Activated T-helper 17 cell treated with anti-CD3 and anti-CD28 coated beads, Interleukin-2, amount 50 U/mL, for 72 hours (primary cell): Measurements from ENCODE around the gene ITGA6. TPM values are rescaled to one million over a fixed set of nuclear protein-coding genes. Genes with fewer than 3 reads are reported as not detected.

ENCODE experiments used
- ATAC-seq: fragments of 150-1000 bp; cut with Tn5 transposase; replicated peaks from 2 replicates; pipeline ENCODE4 v1.10.0; 2021; ENCODE audit warnings: mild to moderate bottlenecking, moderate library complexity
- H3K27ac Mint-ChIP-seq: one replicate; pipeline ENCODE4 v1.8.0; 2022; ENCODE audit warnings: mixed read lengths
- H3K27me3 Mint-ChIP-seq: one replicate; pipeline ENCODE4 v1.8.0; 2022; ENCODE audit warnings: mixed read lengths
- H3K36me3 Mint-ChIP-seq: one replicate; pipeline ENCODE4 v1.8.0; 2022; ENCODE audit warnings: low read depth, mild to moderate bottlenecking, mixed read lengths
- H3K4me1 Mint-ChIP-seq: one replicate; pipeline ENCODE4 v1.8.0; 2022; ENCODE audit warnings: mixed read lengths
- H3K4me3 Mint-ChIP-seq: one replicate; pipeline ENCODE4 v1.8.0; 2022; ENCODE audit warnings: mild to moderate bottlenecking, mixed read lengths
- H3K9me3 Mint-ChIP-seq: one replicate; pipeline ENCODE4 v1.8.0; 2022; ENCODE audit warnings: mixed read lengths
- total RNA-seq, 2 donors: library from RNA; stranded (reverse); gene quantifications; one replicate each; pipeline ENCODE4 v1.2.3, GENCODE V29; 2022

ITGA6 gene
- total RNA-seq, 2 donors from 2014 or later = 2.2 to 4.9 TPM

GRCh38 chr2:172429301-172429968 is 2.0 kb downstream of the ITGA6 start:
- no peak overlapping the region for H3K27ac Mint-ChIP-seq
- no peaks in the 10 kb centered on the region for H3K36me3 Mint-ChIP-seq
- H3K27me3 Mint-ChIP-seq = no peaks in the 10 kb centered on the region

DNA sequence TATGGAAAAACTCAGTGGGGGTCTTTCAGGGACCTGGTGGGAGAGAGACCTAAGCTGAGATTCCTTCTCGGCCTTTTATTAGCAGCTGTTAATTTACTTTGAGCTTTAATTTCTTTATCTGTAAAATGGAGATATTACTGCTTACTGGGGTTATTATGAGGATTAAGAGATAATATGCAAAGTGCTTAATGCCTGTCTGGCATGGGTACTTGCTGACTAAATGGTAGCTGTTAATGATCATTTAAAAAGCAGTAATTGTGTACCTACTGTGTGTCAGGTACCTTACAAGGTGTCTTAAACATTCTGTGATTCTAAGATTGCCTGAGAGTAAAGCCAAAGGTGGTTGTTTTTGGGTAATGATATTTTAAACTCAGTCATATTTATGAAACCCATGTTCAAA is 2.6 kb downstream of the ITGA6 start:
- H3K27me3 Mint-ChIP-seq = no peaks in the 10 kb centered on the region
- H3K27ac Mint-ChIP-seq = no peak overlapping the region
- H3K9me3 Mint-ChIP-seq = no peaks in the 10 kb centered on the region
- ATAC-seq = no peak
- peaks cover 43% of the 10 kb centered on the region for H3K4me1 Mint-ChIP-seq
- H3K4me3 Mint-ChIP-seq = peak overlapping the region; percentile 73
- no peaks in the 10 kb centered on the region for H3K36me3 Mint-ChIP-seq

More at GRCh38 chr2:172429301-172429968, 2.0 kb downstream of the ITGA6 start:
- H3K4me3 Mint-ChIP-seq = peak overlapping the region; percentile 73
- peaks cover 37% of the 10 kb centered on the region for H3K4me1 Mint-ChIP-seq
- no peak for ATAC-seq
- no peaks in the 10 kb centered on the region for H3K9me3 Mint-ChIP-seq

DNA sequence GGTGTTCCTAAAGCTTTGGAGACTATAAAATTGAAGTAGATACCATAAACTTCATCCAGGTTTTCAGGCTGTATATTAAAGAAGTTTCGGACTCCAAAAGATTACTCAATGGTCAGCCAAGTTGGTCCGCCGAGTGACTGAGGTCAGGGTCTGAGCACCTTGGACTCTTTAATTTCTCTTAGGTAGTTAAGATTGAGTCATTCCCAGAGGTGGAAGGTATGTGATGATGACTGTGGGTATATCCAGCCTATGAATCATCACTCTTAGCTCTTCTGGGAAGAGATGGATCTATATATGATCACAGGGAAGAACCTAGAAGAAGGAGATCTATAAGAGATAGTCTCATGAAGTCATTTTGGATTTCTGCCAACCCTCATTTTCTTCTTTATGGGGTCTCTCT is 3.3 kb downstream of the ITGA6 start:
- Mint-ChIP-seq H3K4me1 (peaks cover 47% of the 10 kb centered on the region), H3K27me3 (no peaks in the 10 kb centered on the region), H3K27ac (no peak overlapping the region), H3K4me3 (no peak overlapping the region), H3K9me3 (no peaks in the 10 kb centered on the region), H3K36me3 (no peaks in the 10 kb centered on the region)
- peak; percentile 22 for ATAC-seq

GRCh38 chr2:172431463-172431862 is 4.1 kb downstream of the ITGA6 start:
- Mint-ChIP-seq H3K27me3 (no peaks in the 10 kb centered on the region), H3K4me1 (peaks cover 53% of the 10 kb centered on the region), H3K27ac (peak overlapping the region; percentile 7), H3K4me3 (no peak overlapping the region), H3K9me3 (no peaks in the 10 kb centered on the region), H3K36me3 (no peaks in the 10 kb centered on the region)
- ATAC-seq = no peak

- no peak for ATAC-seq
- H3K36me3 Mint-ChIP-seq = no peaks in the 10 kb centered on the region
- no peaks in the 10 kb centered on the region for H3K9me3 Mint-ChIP-seq
- peaks cover 53% of the 10 kb centered on the region for H3K4me1 Mint-ChIP-seq
- H3K27me3 Mint-ChIP-seq = no peaks in the 10 kb centered on the region
- no peak overlapping the region for H3K4me3 Mint-ChIP-seq
- no peak overlapping the region for H3K27ac Mint-ChIP-seq
Observed at GRCh38 chr2:172431993-172432392, 4.6 kb downstream of the ITGA6 start.

- no peaks in the 10 kb centered on the region for H3K36me3 Mint-ChIP-seq
- H3K27me3 Mint-ChIP-seq = no peaks in the 10 kb centered on the region
- H3K9me3 Mint-ChIP-seq = no peaks in the 10 kb centered on the region
- H3K27ac Mint-ChIP-seq = no peak overlapping the region
- no peak overlapping the region for H3K4me3 Mint-ChIP-seq
- no peak for ATAC-seq
- peaks cover 53% of the 10 kb centered on the region for H3K4me1 Mint-ChIP-seq
Observed at GRCh38 chr2:172433144-172433543, 5.8 kb downstream of the ITGA6 start.

DNA sequence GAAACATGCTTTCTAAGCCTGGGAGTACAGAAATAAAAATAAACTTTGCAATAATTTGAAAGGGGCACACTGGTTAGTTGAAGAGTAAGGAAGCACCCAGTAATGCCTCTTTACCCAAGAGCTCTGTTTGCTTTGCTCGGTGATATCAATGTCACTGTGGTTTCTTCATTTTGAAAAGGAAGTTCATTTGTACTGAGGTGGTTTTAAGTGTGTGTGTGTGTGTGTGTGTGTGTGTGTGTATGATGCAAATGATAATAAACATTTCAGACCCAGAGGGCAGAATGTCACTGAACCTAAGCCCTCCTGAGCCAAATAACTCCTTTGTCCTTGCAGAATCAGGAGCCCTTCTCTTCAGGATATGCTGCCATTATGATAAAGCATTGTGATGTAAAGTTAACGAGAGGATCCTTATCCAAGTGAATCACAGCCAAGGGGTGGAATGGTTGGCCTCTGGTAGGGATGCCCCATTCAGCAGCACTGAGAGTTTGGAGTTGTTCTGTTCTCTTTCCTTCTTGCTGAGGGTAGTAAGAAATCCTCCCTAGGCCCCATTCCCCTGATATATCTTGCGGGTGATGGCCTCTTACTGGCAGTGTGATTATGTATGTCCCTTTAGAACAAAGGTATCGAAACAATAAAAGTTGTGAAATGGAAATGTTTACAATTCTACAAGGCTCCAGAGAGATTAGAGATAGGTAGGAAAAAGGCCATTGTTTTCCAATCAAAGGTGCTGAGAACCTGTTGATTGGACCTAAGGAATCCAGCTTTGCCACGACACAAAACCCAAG is 7.6 kb downstream of the ITGA6 start:
- H3K4me3 Mint-ChIP-seq = peak overlapping the region; percentile 20
- no peaks in the 10 kb centered on the region for H3K27me3 Mint-ChIP-seq
- no peak overlapping the region for H3K27ac Mint-ChIP-seq
- peaks cover 56% of the 10 kb centered on the region for H3K4me1 Mint-ChIP-seq
- H3K36me3 Mint-ChIP-seq = no peaks in the 10 kb centered on the region
- no peaks in the 10 kb centered on the region for H3K9me3 Mint-ChIP-seq
- no peak for ATAC-seq

DNA sequence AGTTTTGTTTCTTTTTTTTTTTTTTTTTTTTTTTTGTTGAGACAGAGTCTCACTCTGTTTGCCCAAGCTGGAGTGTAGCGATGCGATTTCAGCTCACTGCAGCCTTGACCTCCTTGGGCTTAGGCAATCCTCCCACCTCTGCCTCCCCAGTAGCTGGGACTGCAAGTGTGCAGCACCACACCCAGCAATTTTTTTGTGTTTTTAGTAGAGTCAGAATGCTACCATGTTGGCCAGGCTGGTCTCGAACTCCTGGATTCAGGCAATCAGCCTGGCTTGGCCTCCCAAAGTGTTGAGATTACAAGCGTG is 8.2 kb downstream of the ITGA6 start:
- Mint-ChIP-seq H3K4me1 (peaks cover 55% of the 10 kb centered on the region), H3K4me3 (peak overlapping the region; percentile 4), H3K27me3 (no peaks in the 10 kb centered on the region), H3K27ac (no peak overlapping the region), H3K9me3 (no peaks in the 10 kb centered on the region), H3K36me3 (no peaks in the 10 kb centered on the region)
- no peak for ATAC-seq

GRCh38 chr2:172436889-172437288 is 9.5 kb downstream of the ITGA6 start:
- Mint-ChIP-seq H3K4me1 (peaks cover 48% of the 10 kb centered on the region), H3K27me3 (no peaks in the 10 kb centered on the region), H3K9me3 (no peaks in the 10 kb centered on the region)

GRCh38 chr2:172437419-172438341 is 10.3 kb downstream of the ITGA6 start:
- Mint-ChIP-seq H3K4me1 (peaks cover 53% of the 10 kb centered on the region), H3K4me3 (no peak overlapping the region), H3K36me3 (no peaks in the 10 kb centered on the region), H3K27ac (no peak overlapping the region), H3K27me3 (no peaks in the 10 kb centered on the region), H3K9me3 (no peaks in the 10 kb centered on the region)
- peak; percentile 71 for ATAC-seq

More at GRCh38 chr2:172436889-172437288, 9.5 kb downstream of the ITGA6 start:
- Mint-ChIP-seq H3K36me3 (no peaks in the 10 kb centered on the region), H3K27ac (no peak overlapping the region), H3K4me3 (no peak overlapping the region)
- ATAC-seq = no peak

- Mint-ChIP-seq H3K36me3 (no peaks in the 10 kb centered on the region), H3K9me3 (no peaks in the 10 kb centered on the region), H3K27ac (no peak overlapping the region), H3K4me1 (peaks cover 47% of the 10 kb centered on the region), H3K4me3 (no peak overlapping the region), H3K27me3 (no peaks in the 10 kb centered on the region)
- no peak for ATAC-seq
Observed at GRCh38 chr2:172438741-172439508, 11.5 kb downstream of the ITGA6 start.

GRCh38 chr2:172439509-172439860 is 12.1 kb downstream of the ITGA6 start:
- no peak overlapping the region for H3K4me3 Mint-ChIP-seq
- ATAC-seq = no peak
- peaks cover 41% of the 10 kb centered on the region for H3K4me1 Mint-ChIP-seq
- H3K27me3 Mint-ChIP-seq = no peaks in the 10 kb centered on the region
- H3K36me3 Mint-ChIP-seq = no peaks in the 10 kb centered on the region
- H3K27ac Mint-ChIP-seq = no peak overlapping the region
- H3K9me3 Mint-ChIP-seq = no peaks in the 10 kb centered on the region

- Mint-ChIP-seq H3K9me3 (no peaks in the 10 kb centered on the region), H3K27me3 (no peaks in the 10 kb centered on the region), H3K27ac (no peak overlapping the region), H3K4me1 (peaks cover 37% of the 10 kb centered on the region), H3K4me3 (no peak overlapping the region), H3K36me3 (no peaks in the 10 kb centered on the region)
- no peak for ATAC-seq
Observed at GRCh38 chr2:172439911-172440310, 12.5 kb downstream of the ITGA6 start.

DNA sequence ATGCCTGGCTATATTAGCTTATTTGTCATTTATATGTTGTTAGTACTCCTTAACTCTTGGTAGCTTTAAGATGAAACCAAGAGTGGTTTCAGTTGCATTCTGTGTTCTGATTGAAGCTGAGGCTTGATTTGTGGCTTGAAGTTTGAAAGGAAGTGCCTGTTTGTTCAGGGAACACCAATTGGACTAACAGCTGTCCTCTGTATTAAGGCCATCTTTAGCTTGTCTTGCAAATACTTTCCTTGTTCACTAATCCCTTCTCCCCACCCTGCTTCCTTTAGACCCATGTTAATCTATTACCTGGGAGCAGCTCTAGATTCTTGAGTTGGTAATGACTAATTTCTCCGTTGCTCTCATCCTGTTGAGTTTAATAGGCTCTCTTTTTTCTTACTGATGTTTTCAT is 13.4 kb downstream of the ITGA6 start:
- Mint-ChIP-seq H3K4me3 (no peak overlapping the region), H3K4me1 (peaks cover 30% of the 10 kb centered on the region), H3K27me3 (no peaks in the 10 kb centered on the region), H3K27ac (no peak overlapping the region), H3K9me3 (no peaks in the 10 kb centered on the region), H3K36me3 (no peaks in the 10 kb centered on the region)
- ATAC-seq = peak; percentile 8
